Smooth muscle cell (in vitro differentiated cells): Measurements from ENCODE around the gene ESPNL. TPM values are rescaled to one million over a fixed set of nuclear protein-coding genes. Genes with fewer than 3 reads are reported as not detected.

ENCODE experiments used
- DNase-seq: peaks from one replicate; lab custom pipeline; 2025; ENCODE audit not compliant: unreplicated experiment; lab: John Stamatoyannopoulos, UW
- H2AFZ ChIP-seq: fragments of 200-600 bp; sonication (generic); 2 replicates; pipeline ENCODE4 v1.6.0; 2016; ENCODE audit warnings: antibody characterized with exemption, low read depth, mild to moderate bottlenecking
- H3F3A ChIP-seq: fragments of 200-600 bp; sonication (generic); 2 replicates; pipeline ENCODE4 v1.6.0; 2017; ENCODE audit warnings: antibody characterized with exemption, low read depth
- H3K27ac ChIP-seq: fragments of 200-600 bp; sonication (generic); 2 replicates; pipeline ENCODE4 v1.5.1; 2016; ENCODE audit warnings: low read depth, mild to moderate bottlenecking
- H3K27me3 ChIP-seq: fragments of 200-600 bp; sonication (generic); 2 replicates; pipeline ENCODE4 v1.6.1; 2016; ENCODE audit warnings: low read depth, mild to moderate bottlenecking
- H3K36me3 ChIP-seq: fragments of 200-600 bp; sonication (generic); 2 replicates; pipeline ENCODE4 v1.5.1; 2016; ENCODE audit warnings: low read depth
- H3K4me1 ChIP-seq: fragments of 200-600 bp; sonication (generic); 2 replicates; pipeline ENCODE4 v1.5.1; 2016; ENCODE audit warnings: low read depth
- H3K4me2 ChIP-seq: fragments of 200-600 bp; sonication (generic); 2 replicates; pipeline ENCODE4 v1.6.0; 2016; ENCODE audit warnings: mild to moderate bottlenecking
- H3K4me3 ChIP-seq: fragments of 200-600 bp; sonication (generic); 2 replicates; pipeline ENCODE4 v1.5.1; 2016; ENCODE audit warnings: mild to moderate bottlenecking
- H3K79me2 ChIP-seq: fragments of 200-600 bp; sonication (generic); 2 replicates; pipeline ENCODE4 v1.6.0; 2016; ENCODE audit warnings: low read depth, mild to moderate bottlenecking
- H3K9ac ChIP-seq: fragments of 200-600 bp; sonication (generic); 2 replicates; pipeline ENCODE4 v1.6.0; 2016; ENCODE audit warnings: low read depth
- H3K9me3 ChIP-seq: fragments of 200-600 bp; sonication (generic); replicated peaks from 2 replicates; pipeline ENCODE4 v1.5.1; 2016; ENCODE audit warnings: low read depth
- H4K20me1 ChIP-seq: fragments of 200-600 bp; sonication (generic); 2 replicates; pipeline ENCODE4 v1.6.0; 2016; ENCODE audit warnings: low read depth
- WGBS: methylation state at CpG from one replicate; pipeline ENCODE4 v1.1.7; 2016; ENCODE audit warnings: low lambda C conversion rate; 5-methylcytosine and 5-hydroxymethylcytosine counted together
- polyA plus RNA-seq: library from polyadenylated mRNA; unstranded; fragments of >200 nt; fragmentation: Nextera tagmentation; extraction: Ambion mirVana; gene quantifications from 2 replicates; pipeline ENCODE4 v1.2.1, GENCODE V29; 2016
- total RNA-seq: library from RNA; depleted of rRNA; stranded (reverse); fragments of >200 nt; gene quantifications from 2 replicates; pipeline ENCODE4 v1.2.3, GENCODE V29; 2014
- TF ChIP-seq, protein P1 (sequence below): fragments of 200-600 bp; sonication (generic); IDR thresholded peaks from 2 replicates; pipeline ENCODE4 v1.5.1; 2017; ENCODE audit warnings: borderline replicate concordance, mild to moderate bottlenecking, antibody characterized with exemption; ENCODE audit not compliant: insufficient read depth, poor library complexity, severe bottlenecking

ESPNL gene
- total and polyA plus RNA-seq, 2 experiments from 2014 or later = 0.04 TPM; not detected in 1

DNA sequence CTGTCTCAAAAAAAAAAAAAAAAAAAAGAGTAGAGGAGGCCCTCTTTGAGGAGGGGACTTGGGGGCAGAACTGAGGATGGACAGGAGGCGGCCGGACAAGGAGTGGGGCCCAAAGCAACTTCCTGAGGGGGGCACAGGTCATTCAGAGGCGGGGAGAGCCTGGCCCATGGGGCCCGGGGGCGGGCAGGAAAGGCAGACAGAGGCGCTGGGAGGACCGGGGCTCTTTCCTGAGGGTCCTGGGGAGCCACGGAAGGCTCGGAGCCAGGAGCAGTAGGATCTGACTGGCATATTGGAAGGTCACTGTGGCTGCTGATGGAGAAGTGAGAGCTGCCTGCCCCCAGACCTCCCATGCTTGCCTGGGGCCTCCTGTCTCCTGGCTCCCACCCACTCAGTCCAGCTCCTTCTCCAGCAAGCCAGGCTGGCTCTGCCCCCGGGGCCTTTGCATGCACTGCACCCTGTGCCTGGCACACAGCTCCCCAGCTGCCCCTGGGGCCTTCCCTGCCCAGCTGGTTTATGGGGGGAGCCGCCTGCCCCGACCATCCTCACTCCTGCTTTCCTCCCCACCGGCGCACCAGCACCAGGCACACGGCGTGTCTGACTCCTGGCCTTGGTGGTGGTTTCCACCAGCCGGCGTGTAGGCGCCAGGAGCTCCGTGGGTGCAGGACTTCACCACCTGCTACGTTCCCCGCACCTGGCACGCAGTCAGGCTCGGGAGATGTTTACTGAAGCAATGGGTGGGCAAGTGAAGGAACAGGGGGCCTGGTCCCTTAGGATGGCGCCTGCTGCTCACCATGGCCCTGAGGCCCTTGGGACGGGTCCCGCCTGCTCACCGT is 5.6 kb downstream of the ESPNL start:
- Histone ChIP-seq H4K20me1 (no peaks in the 10 kb centered on the region), H3K27me3 (no peaks in the 10 kb centered on the region), H3K4me1 (no peaks in the 10 kb centered on the region), H3K4me3 (no peak overlapping the region), H3K79me2 (no peaks in the 10 kb centered on the region), H3K36me3 (no peaks in the 10 kb centered on the region), H3K9ac (no peak overlapping the region), H2AFZ (no peak overlapping the region), H3F3A (no peaks in the 10 kb centered on the region), H3K9me3 (no peaks in the 10 kb centered on the region), H3K4me2 (no peak overlapping the region), H3K27ac (no peak overlapping the region)
- no peak for DNase-seq
- 95% methylated on average over 25 of the region's 28 CpGs for WGBS
- TF ChIP-seq, protein P1, sequence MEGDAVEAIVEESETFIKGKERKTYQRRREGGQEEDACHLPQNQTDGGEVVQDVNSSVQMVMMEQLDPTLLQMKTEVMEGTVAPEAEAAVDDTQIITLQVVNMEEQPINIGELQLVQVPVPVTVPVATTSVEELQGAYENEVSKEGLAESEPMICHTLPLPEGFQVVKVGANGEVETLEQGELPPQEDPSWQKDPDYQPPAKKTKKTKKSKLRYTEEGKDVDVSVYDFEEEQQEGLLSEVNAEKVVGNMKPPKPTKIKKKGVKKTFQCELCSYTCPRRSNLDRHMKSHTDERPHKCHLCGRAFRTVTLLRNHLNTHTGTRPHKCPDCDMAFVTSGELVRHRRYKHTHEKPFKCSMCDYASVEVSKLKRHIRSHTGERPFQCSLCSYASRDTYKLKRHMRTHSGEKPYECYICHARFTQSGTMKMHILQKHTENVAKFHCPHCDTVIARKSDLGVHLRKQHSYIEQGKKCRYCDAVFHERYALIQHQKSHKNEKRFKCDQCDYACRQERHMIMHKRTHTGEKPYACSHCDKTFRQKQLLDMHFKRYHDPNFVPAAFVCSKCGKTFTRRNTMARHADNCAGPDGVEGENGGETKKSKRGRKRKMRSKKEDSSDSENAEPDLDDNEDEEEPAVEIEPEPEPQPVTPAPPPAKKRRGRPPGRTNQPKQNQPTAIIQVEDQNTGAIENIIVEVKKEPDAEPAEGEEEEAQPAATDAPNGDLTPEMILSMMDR = no peak

DNA sequence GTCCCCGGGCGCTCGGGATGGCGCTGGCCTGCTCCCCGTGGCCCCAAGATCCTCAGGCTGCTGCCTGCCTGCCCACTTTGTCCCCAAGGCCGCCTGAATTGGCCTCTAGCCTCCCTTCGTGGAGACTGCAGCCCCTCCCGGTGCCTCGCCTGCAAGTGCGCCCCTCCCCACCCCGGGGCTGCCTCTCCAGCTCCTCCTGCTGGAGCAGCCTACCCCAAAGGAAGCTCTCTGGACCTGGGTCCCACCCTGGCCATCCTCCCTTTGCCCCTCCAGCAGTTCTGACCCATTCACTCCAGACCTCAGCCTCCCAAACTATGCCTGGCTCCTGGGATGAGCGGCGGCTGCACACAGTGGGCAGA is 6.2 kb downstream of the ESPNL start:
- Histone ChIP-seq H3K9ac (no peak overlapping the region), H3K4me2 (no peak overlapping the region), H4K20me1 (no peaks in the 10 kb centered on the region), H3K27me3 (no peaks in the 10 kb centered on the region), H3F3A (no peaks in the 10 kb centered on the region), H3K4me3 (no peak overlapping the region), H3K9me3 (no peaks in the 10 kb centered on the region), H3K36me3 (no peaks in the 10 kb centered on the region), H3K79me2 (no peaks in the 10 kb centered on the region), H3K4me1 (no peaks in the 10 kb centered on the region), H3K27ac (no peak overlapping the region), H2AFZ (no peak overlapping the region)
- TF ChIP-seq, protein P1 = no peak
- DNase-seq = no peak
- WGBS = 78% methylated on average over 4 of the region's 13 CpGs

DNA sequence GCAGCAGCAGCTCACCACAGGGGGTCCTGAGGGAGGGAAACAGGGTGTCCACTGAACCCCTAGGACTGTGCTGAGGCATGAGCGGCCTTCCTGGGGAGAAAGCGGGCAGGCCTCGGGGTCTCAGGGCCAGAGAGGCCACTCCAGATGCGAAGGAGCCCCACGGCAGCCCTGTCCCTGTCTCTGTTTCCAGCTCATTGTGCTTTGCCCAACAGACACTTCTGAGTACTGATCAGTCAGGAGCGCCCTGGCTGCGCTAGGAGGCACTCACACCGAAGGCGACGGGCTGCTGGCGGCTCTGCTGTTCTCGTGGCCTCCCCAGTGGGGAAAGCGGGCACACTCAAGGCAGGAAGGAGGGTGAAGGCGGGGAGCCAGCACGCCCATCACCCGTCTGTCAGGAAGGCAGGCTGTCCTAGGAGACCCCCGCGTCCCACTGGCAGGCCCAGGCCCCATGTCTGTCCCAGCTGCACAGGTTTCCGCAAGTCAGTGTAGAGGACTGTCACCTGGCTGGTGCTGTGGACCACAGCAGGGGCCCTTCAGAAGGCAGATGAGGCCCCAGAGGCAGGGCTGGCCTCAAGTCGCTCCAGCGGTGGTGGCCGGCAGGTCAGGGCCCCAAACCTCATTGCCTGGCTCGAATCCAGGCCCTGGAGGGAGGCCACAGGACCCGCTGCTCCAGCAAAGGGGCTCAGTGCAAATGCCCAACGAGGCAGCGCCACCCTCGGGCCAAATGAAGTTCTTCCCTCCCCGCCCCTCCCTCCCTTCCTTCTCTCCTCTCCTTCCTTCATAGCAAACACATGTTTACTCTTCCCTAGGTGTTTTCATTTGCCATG is 6.8 kb downstream of the ESPNL start:
- no peaks in the 10 kb centered on the region for H3K36me3 ChIP-seq
- no peaks in the 10 kb centered on the region for H4K20me1 ChIP-seq
- H3K4me1 ChIP-seq = no peaks in the 10 kb centered on the region
- H3K4me3 ChIP-seq = no peak overlapping the region
- no peaks in the 10 kb centered on the region for H3F3A ChIP-seq
- H3K9ac ChIP-seq = no peak overlapping the region
- H3K4me2 ChIP-seq = no peak overlapping the region
- TF ChIP-seq, protein P1 = no peak
- no peak overlapping the region for H3K27ac ChIP-seq
- no peaks in the 10 kb centered on the region for H3K79me2 ChIP-seq
- H2AFZ ChIP-seq = no peak overlapping the region
- H3K9me3 ChIP-seq = peaks cover under 1% of the 10 kb centered on the region
- H3K27me3 ChIP-seq = no peaks in the 10 kb centered on the region
- no peak for DNase-seq
- 87% methylated on average over 28 of the region's 28 CpGs for WGBS
